ENCODE measurements around the gene USP28. TPM values are rescaled to one million over a fixed set of nuclear protein-coding genes. Genes with fewer than 3 reads are reported as not detected.

The USP28 gene
- total RNA-seq, 1 experiment from 2014 or later = 25.8 TPM

GRCh38 chr11:113855803-113856202 is 19.6 kb downstream of the USP28 start:
- H3K36me3 ChIP-seq = no peaks in the 10 kb centered on the region
- no peaks in the 10 kb centered on the region for H3K9me3 ChIP-seq

GRCh38 chr11:113850188-113850587 is 25.2 kb downstream of the USP28 start:
- Histone ChIP-seq H3K27me3 (no peaks in the 10 kb centered on the region), H3K9me3 (no peaks in the 10 kb centered on the region), H3K4me3 (no peak overlapping the region), H3K36me3 (peaks cover 2% of the 10 kb centered on the region)
- no peak for DNase-seq

More at GRCh38 chr11:113855803-113856202, 19.6 kb downstream of the USP28 start:
- H3K4me3 ChIP-seq = no peak overlapping the region
- H3K27me3 ChIP-seq = no peaks in the 10 kb centered on the region
- DNase-seq = no peak

GRCh38 chr11:113849713-113850112 is 25.7 kb downstream of the USP28 start:
- H3K36me3 ChIP-seq = peaks cover 2% of the 10 kb centered on the region
- no peak for DNase-seq
- H3K4me3 ChIP-seq = no peak overlapping the region
- H3K27me3 ChIP-seq = no peaks in the 10 kb centered on the region
- H3K9me3 ChIP-seq = no peaks in the 10 kb centered on the region

- no peak overlapping the region for H3K4me3 ChIP-seq
- H3K36me3 ChIP-seq = peaks cover 2% of the 10 kb centered on the region
- H3K9me3 ChIP-seq = no peaks in the 10 kb centered on the region
- DNase-seq = no peak
- no peaks in the 10 kb centered on the region for H3K27me3 ChIP-seq
Measured at GRCh38 chr11:113847580-113847979, 27.8 kb downstream of the USP28 start.

GRCh38 chr11:113847111-113847510 is 28.3 kb downstream of the USP28 start:
- Histone ChIP-seq H3K27me3 (no peaks in the 10 kb centered on the region), H3K9me3 (no peaks in the 10 kb centered on the region), H3K36me3 (peaks cover 2% of the 10 kb centered on the region), H3K4me3 (no peak overlapping the region)
- no peak for DNase-seq

- no peak for DNase-seq
- Histone ChIP-seq H3K36me3 (peaks cover 2% of the 10 kb centered on the region), H3K27me3 (no peaks in the 10 kb centered on the region), H3K9me3 (no peaks in the 10 kb centered on the region), H3K4me3 (no peak overlapping the region)
Measured at GRCh38 chr11:113841691-113842090, 33.7 kb downstream of the USP28 start.

- Histone ChIP-seq H3K4me3 (no peak overlapping the region), H3K9me3 (no peaks in the 10 kb centered on the region), H3K36me3 (peaks cover 2% of the 10 kb centered on the region), H3K27me3 (no peaks in the 10 kb centered on the region)
- DNase-seq = no peak
Measured at GRCh38 chr11:113840932-113841664, 34.3 kb downstream of the USP28 start.

- Histone ChIP-seq H3K36me3 (peaks cover 2% of the 10 kb centered on the region), H3K27me3 (no peaks in the 10 kb centered on the region), H3K9me3 (no peaks in the 10 kb centered on the region), H3K4me3 (no peak overlapping the region)
- no peak for DNase-seq
Measured at GRCh38 chr11:113839842-113840241, 35.5 kb downstream of the USP28 start.

- no peak for DNase-seq
- H3K36me3 ChIP-seq = peaks cover 2% of the 10 kb centered on the region
- no peak overlapping the region for H3K4me3 ChIP-seq
- no peaks in the 10 kb centered on the region for H3K9me3 ChIP-seq
- H3K27me3 ChIP-seq = no peaks in the 10 kb centered on the region
Measured at GRCh38 chr11:113838005-113838404, 37.4 kb downstream of the USP28 start.

- H3K9me3 ChIP-seq = no peaks in the 10 kb centered on the region
- DNase-seq = no peak
- H3K36me3 ChIP-seq = peaks cover 2% of the 10 kb centered on the region
- no peak overlapping the region for H3K4me3 ChIP-seq
- H3K27me3 ChIP-seq = no peaks in the 10 kb centered on the region
Measured at GRCh38 chr11:113835306-113835705, 40.1 kb downstream of the USP28 start.

GRCh38 chr11:113833151-113833550 is 42.2 kb downstream of the USP28 start:
- DNase-seq = no peak
- Histone ChIP-seq H3K36me3 (no peaks in the 10 kb centered on the region; the same call in none of the 2 replicates), H3K9me3 (no peaks in the 10 kb centered on the region), H3K27me3 (no peaks in the 10 kb centered on the region), H3K4me3 (no peak overlapping the region)

- H3K36me3 ChIP-seq = no peaks in the 10 kb centered on the region; the same call in 1 of the 2 replicates
- no peaks in the 10 kb centered on the region for H3K9me3 ChIP-seq
- no peak overlapping the region for H3K4me3 ChIP-seq
- H3K27me3 ChIP-seq = no peaks in the 10 kb centered on the region
- DNase-seq = no peak
Measured at GRCh38 chr11:113831314-113831713, 44.1 kb downstream of the USP28 start.

- peaks cover 10% of the 10 kb centered on the region; the same call in 1 of the 2 replicates for H3K36me3 ChIP-seq
- H3K4me3 ChIP-seq = no peak overlapping the region
- no peaks in the 10 kb centered on the region for H3K9me3 ChIP-seq
- DNase-seq = no peak
- H3K27me3 ChIP-seq = no peaks in the 10 kb centered on the region
Measured at GRCh38 chr11:113829751-113830150, 45.6 kb downstream of the USP28 start.

- peaks cover 10% of the 10 kb centered on the region; the same call in 1 of the 2 replicates for H3K36me3 ChIP-seq
- H3K9me3 ChIP-seq = no peaks in the 10 kb centered on the region
- H3K4me3 ChIP-seq = no peak overlapping the region
- no peak for DNase-seq
- H3K27me3 ChIP-seq = no peaks in the 10 kb centered on the region
Measured at GRCh38 chr11:113828191-113828590, 47.2 kb downstream of the USP28 start.

- Histone ChIP-seq H3K27me3 (no peaks in the 10 kb centered on the region), H3K9me3 (no peaks in the 10 kb centered on the region), H3K36me3 (peaks cover 10% of the 10 kb centered on the region; the same call in 1 of the 2 replicates), H3K4me3 (no peak overlapping the region)
- no peak for DNase-seq
Measured at GRCh38 chr11:113827477-113827876, 47.9 kb downstream of the USP28 start.

- DNase-seq = no peak
- Histone ChIP-seq H3K27me3 (no peaks in the 10 kb centered on the region), H3K36me3 (no peaks in the 10 kb centered on the region; the same call in none of the 2 replicates), H3K4me3 (no peak overlapping the region), H3K9me3 (no peaks in the 10 kb centered on the region)
Measured at GRCh38 chr11:113818426-113818825, 56.9 kb downstream of the USP28 start.

- DNase-seq = no peak
- Histone ChIP-seq H3K36me3 (peaks cover under 1% of the 10 kb centered on the region), H3K27me3 (no peaks in the 10 kb centered on the region), H3K4me3 (no peak overlapping the region), H3K9me3 (no peaks in the 10 kb centered on the region)
Measured at GRCh38 chr11:113817626-113818025, 57.7 kb downstream of the USP28 start.

- Histone ChIP-seq H3K36me3 (peaks cover 3% of the 10 kb centered on the region), H3K4me3 (no peak overlapping the region), H3K27me3 (no peaks in the 10 kb centered on the region), H3K9me3 (no peaks in the 10 kb centered on the region)
- no peak for DNase-seq
Measured at GRCh38 chr11:113817162-113817561, 58.2 kb downstream of the USP28 start.

Data from MG63 (cell line).